ENCODE measurements around the gene VWA3A.
"Not testable (repeated sequence)": the region's sequence is repeated elsewhere in the genome, so short reads cannot be mapped to it uniquely, and the experiment has no call there.

VWA3A gene

DNA sequence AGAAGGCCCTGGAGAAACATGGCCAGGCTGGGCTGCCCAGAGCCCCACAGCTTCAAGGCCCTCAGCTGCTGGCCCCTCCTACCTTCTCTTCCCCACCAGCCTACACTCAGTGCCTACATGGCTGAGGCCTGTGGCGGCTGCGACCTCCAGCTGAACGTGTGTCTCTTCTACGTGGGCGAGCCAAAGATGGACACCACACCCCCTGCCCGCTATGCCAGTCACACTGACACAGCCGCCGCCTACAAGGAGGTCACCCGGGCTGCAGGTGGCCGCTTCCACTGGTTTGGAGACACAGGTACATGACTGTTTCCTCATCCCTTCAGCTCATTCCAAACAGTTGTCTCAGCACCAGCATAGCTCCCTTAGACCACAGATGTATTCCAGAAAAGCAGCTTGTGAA lies 40.5 kb downstream of the VWA3A start:
- DNase-seq (ENCODE audit: extremely low read depth in 1 of 2, low read depth in 1 of 2) = no peak

DNA sequence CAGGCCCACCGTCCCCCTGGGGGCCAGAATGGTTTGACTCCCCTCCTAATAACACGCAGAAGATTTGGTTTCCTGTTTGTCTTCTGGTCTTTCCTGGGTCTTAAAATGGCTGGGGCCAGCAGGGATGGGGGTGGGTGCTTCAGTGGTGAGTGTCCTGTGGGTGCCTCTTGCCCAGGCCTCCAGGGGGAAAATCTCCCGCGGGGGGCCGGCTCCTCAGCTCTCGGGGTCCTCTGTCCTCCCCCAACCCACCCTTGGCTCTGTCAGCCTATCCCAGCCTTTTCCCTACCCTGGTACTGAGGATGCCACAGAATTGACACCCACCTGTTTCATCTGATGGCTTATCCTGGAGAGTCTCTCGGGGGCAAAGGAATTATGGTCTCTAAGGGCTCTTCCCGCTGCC lies 46.1 kb downstream of the VWA3A start:
- DNase-seq (ENCODE audit: extremely low read depth in 1 of 2, low read depth in 1 of 2) = no peak

DNA sequence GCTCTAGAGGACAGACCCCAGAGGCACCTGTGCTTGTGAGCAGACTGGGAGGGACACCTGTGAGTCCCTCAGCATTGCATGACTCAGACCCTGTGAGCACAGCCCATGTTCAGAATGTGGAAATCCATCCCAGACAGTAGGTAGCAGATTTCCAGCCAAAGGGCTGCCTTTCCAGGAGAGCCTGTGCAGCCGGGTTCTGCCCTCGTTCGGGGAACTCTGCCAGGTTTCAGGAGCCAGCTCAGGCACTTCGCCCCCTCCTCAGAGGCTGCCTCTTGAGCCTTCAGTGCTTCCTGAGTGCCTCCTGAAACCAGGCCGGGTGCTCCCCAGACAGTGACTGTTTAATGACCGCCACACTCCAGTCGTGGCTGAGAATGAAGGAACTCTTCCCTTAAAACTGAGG lies 46.7 kb downstream of the VWA3A start:
- no peak for DNase-seq (ENCODE audit: extremely low read depth in 1 of 2, low read depth in 1 of 2)

DNA sequence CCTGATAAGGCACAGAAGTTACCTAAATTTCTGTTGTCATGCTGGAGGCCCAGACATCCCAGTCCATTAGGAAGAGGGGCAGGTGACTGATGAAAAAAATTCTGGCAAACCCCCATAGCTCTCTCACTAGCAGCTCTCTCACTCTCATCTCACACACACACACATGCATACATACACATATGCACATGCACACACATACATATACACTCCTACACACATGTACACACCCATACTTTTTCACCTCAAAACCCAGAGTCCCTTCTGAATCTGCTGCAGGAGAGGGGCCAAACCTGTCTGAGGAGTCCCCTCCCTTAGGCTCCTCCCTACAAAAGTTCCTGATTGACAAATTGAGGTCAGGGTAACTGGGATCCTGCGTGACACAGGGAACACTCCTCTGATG lies 47.4 kb downstream of the VWA3A start:
- DNase-seq (ENCODE audit: extremely low read depth in 1 of 2, low read depth in 1 of 2) = no peak

DNA sequence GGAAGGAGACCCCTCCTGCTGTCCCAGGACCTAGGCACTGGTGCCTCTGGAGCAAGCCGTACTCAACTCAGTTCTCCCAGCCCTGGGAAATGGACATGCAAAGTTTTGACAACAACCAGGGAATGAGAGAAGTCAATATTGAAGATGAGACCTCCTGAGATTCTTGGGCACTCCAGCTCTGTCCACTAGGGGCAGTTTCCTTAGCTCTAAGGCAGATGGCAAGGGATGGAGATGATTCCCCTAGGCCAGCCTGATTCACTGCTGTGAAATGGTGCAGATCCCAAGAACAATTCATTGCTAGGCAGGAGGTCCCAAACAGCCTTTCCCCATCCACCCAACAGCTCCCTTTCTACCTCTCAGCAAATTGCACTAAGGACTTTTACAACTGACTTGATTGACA lies 49.4 kb downstream of the VWA3A start:
- no peak for DNase-seq (ENCODE audit: extremely low read depth in 1 of 2, low read depth in 1 of 2)

DNA sequence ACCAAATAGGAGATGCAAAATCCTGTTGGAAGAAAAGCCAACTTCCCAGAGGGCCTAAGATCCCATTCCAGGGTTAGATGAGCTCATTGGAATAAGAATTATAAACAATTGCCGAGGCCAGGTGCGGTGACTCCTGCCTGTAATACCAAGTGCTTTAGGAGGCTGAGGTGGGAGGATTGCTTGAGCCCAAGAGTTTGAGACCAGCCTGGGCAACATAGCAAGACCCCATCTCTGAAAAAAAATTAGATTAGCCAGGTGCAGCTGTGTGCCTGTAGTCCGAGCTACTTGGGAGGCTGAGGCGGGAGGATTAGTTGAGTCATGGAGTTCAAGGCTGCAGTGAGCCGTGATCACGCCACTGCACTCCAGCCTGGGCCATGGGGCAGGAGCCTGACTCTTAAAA lies 52.2 kb downstream of the VWA3A start:
- DNase-seq (ENCODE audit: extremely low read depth in 1 of 2, low read depth in 1 of 2) = no peak

DNA sequence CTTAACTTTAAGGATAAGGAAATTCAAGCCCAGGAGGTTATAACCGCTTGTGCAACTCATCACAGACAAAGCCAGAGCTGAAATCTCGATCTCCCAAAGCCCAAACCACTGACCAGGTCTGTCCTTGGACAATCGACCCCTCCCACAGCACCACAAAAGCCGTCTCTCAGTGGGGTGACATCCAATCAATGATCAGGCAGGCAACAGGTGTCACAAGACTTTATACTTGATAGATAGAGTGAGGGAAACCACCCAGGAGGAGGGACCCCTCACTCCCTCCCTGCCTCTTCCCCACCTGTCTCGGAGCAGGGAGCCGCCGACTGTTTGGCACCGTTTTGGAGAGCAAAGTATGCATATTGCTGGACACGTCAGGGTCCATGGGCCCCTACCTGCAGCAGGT lies 55.5 kb downstream of the VWA3A start:
- no peak for DNase-seq (ENCODE audit: extremely low read depth in 1 of 2, low read depth in 1 of 2)

DNA sequence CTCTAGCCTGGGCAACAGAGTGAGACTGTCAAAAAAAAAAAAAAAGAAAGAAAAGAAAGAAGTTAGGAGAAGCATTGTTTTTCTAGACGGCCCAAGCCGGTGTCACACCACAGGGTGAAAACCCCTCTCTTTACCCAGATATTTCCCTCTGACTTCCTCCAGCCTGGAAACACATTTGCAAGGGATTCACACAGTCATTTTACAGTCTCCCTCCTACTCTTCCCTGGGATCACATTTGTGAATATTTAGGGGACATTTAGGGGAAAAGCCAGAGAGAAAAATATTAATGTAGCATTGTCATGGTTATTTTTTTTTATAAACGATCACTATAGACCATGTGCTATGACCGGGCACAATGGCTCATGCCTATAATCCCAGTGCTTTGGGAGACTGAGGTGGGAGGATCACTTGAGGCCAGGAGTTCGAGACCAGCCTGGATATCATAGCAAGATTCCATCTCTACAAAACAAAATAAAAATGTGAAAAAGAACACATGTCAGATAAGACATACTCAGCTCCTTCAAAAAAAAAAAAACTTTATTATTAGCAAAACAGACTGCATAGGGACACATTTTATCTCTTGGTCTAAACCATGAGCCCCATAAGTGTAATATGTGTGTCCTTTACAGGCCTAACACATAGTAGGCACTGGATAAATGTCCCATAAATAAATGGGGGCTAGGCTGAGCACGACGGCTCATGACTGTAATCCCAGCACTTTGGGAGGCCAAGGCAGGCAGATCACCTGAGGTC lies 59.1 kb downstream of the VWA3A start:
- no peak for DNase-seq (ENCODE audit: extremely low read depth in 1 of 2, low read depth in 1 of 2)

DNA sequence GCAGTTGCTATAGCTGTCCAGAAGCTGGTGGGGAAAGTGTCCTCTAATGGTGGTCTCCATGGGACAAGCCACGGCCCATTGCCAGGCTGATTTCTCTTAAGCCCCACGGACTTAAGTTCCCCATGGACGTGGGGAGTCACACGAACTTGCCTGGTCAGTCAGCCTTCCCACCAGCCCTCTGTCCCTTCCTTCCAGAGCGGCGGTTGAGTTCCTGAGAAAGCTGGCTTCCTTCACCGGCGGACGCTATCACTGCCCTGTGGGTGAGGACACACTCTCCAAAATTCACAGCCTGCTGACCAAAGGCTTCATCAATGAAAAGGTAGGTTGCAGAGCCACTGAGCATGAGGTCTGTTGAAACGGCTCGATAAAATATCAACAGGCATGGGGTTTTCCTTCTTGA lies 60.0 kb downstream of the VWA3A start:
- DNase-seq (ENCODE audit: extremely low read depth in 1 of 2, low read depth in 1 of 2) = no peak

DNA sequence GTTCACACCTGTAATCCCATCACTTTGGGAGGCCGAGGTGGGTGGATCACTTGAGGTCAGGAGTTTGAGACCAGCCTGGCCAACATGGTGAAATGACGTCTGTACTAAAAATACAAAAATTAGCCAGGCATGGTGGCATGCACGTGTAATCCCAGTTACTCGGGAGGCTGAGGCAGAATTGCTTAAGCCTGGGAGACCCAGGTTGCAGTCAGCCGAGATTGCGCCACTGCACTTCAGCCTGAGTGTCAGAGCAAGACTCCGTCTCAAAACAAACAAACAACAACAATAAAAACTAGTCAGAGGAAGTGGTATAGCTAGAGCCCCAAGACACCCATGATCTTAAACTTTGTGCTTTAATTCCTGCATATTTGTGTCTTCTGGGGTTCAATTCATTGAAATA lies 60.7 kb downstream of the VWA3A start:
- not testable (repeated sequence) for DNase-seq (ENCODE audit: extremely low read depth in 1 of 2, low read depth in 1 of 2)

DNA sequence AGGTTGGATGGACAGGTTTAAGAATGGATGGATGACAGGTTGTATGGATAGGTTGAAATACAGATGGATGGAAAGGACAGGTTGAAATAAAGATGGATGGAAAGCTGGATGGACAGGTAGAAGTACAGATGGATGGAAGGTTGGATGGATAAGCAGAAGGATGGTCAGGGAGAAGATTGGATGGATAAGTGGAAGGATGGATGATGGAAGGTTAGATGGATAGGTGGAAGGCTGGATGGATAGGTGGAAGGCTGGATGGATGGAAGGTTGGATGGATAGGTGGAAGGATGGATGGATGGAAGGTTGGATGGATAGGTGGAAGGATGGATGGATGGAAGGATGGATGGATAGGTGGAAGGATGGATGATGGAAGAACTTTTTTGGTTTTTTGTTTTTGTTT lies 69.1 kb downstream of the VWA3A start:
- DNase-seq (ENCODE audit: extremely low read depth in 1 of 2, low read depth in 1 of 2) = no peak

DNA sequence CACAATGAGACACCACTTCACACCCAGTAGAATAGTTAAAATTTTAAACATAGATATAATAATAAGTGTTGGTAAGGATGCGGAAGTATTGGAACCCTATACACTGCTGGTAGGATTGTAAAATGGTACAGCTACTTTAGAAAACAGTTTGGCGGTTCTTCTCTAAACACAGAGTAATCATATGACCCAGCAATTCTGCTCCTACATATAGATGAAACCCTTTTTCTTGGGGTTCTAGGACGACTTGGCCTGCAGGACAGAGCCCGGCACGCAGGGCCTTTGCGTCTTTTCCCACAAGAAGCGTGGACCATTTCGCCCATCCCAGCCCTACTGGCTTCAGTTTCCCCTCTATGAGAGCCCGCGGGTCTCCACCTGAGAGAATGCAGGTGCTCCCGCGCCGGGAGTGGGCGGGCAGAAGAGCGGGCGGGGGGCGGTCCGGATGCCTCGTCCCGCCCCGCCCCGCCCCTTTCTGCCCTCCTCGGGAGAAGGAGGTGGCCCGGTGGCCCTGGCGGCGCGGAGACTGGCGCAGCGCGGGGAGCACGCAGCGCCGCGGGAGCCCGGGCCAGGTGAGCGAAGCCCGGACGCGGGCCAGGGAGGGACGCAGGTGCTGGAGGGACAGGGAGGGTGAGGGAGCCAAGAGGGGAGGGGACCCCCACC lies 69.8 kb downstream of the VWA3A start, which contains the start of gene SDR42E2:
Gene SDR42E2 (plus strand): TSS at position 508 of the 657 bp plus-strand sequence. CDS start 3,077 bp downstream, outside the sequence.
- DNase-seq (ENCODE audit: extremely low read depth in 1 of 2, low read depth in 1 of 2) = peak in 1 of 2 donors; percentile 27

DNA sequence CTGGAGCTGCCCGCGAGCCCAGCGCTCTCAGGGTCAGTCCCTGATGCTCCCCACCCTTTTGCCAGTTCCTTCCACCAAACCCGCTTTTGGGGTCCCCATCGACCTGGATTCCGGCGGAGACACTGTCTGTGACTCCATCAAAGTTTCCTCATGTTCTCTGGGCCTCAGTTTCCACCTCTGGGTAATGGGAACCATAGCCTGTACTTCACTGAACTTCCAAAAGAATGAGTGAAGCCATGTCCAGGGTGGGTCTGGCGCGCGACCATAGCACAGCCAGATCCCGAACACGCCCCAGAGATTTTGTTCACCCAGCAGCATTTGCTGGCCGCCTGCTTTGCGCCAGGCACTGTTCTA lies 70.3 kb downstream of the VWA3A start:
- DNase-seq (ENCODE audit: extremely low read depth in 1 of 2, low read depth in 1 of 2) = no peak

DNA sequence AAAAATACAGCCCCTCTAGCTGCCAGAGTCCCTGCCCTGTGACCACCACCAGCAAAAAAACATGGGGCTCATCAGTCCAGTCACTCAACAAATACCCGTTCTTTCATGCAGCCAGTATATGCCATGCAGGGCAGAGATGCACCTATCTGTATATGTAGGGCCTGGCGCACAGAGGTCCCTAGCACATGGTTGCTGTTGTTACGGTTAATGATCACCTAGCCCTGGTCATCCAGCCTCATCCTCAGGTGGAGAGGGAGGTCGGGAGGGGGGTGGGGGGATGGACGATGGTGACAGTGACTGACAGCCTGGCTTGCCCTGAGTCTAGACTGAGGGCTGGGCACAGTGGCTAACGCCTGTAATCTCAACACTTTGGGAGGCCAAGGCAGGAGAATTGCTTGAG lies 71.5 kb downstream of the VWA3A start:
- no peak for DNase-seq (ENCODE audit: extremely low read depth in 1 of 2, low read depth in 1 of 2)

DNA sequence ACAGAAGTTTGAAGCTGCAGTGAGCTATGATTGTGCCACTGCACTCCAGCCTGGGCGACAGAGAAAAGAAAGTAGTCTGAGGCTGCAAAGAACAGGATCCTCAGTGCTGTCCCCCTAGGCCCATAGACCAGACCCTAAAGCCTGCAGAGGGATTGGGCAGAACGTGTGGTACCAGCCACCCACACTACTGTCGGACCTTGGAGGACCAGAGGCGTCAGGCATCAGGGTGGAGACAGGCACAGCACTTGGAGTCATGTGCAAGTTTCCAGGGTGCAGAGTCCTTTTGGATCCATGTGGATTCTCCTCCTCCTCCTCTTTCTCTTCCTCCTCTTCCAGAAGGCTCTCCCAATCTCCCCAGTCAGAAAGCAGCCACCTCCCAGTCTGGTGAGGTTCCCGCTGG lies 72.1 kb downstream of the VWA3A start:
- DNase-seq (ENCODE audit: extremely low read depth in 1 of 2, low read depth in 1 of 2) = no peak

DNA sequence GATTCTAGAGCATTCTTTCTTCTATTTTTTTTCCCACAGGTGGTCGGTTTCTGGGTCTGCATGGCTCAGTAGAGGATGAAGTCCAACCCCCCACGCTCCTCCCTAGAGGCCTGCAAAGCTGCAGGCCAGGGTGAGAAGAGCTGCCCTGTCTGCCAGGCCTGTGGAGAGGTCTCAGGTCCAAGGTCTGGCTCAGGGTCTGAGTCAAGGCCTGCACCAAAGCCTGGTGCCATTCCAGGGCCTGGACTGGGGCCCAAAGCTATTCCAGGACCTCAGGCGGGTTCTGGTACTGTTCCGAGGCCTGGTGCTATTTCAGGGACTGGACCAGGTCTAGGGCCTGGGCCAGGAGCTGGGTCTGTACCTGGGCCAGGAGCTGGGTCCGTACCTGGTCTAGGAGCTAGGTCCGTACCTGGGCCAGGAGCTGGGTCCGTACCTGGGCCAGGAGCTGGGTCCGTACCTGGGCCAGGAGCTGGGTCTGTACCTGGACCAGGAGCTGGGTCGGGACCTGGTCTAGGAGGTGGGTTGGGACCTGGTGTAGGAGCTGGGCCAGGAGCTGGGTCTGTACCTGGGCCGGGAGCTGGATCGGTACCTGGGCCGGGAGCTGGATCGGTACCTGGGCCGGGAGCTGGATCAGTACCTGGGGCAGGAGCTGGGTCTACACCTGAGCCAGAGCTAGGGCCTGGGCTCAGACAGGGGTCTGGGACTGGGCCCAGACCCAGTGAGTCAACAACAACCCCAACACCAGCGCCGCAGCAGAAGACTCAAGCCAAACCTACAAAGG lies 73.4 kb downstream of the VWA3A start:
- no peak for DNase-seq (ENCODE audit: extremely low read depth in 1 of 2, low read depth in 1 of 2)

DNA sequence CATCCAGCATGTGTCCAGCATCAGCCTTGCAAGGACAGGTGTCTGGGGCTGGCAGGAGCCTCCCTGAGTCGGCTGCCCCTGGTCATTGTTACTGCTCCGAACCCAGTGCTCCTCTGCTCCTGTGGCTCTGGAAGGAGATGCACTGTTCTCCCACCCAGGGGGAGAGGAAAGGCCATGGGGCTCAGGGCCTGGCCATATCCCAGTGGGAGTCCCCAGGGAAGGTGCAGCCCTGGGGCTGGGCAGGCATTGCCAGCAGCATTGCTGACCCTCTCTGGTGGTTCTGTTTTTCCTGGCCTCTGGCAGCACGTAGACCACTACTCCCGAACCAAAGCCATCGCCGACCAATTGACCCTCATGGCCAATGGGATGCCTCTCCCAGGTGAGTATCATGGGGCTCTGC lies 79.6 kb downstream of the VWA3A start:
- DNase-seq (ENCODE audit: extremely low read depth in 1 of 2, low read depth in 1 of 2) = no peak

DNA sequence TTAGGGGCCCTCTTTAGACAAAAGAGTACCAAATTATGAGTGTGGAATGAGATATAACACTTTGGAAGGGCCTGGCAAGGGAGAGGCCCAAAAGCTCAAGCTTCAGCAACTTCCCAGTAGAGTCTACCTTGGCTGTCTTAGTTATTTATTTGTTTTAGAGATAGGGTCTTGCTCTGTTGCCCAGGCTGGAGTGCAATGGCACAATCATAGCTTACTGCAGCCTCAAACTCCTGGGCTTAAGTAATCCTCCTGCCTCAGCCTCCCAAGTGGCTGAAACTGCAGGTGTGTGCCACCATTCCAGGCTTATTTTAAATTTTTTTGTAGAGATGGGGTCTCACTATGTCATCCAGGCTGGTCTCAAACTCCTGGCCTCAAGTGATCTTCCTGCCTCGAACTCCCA lies 80.3 kb downstream of the VWA3A start:
- DNase-seq (ENCODE audit: extremely low read depth in 1 of 2, low read depth in 1 of 2) = not testable (repeated sequence)

DNA sequence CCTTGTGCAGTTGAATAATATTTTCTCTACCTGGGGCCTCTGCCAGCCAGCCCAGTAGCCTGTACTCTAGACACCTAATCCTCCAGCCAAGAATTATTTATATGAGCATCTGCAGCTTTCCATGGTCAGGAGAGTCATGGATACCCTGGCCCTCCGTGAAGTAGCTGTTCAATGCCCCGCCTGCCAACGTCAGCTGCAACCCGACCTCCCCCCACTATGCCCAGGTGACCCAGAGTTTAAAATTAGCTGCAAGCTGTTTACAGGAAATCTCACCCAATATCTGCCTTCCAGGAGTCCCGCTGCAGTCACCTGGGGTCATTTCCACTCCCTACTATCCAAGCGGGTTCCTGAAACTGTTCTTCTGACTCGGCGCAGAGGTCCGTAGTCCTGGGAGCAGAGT lies 82.3 kb downstream of the VWA3A start:
- no peak for DNase-seq (ENCODE audit: extremely low read depth in 1 of 2, low read depth in 1 of 2)

DNA sequence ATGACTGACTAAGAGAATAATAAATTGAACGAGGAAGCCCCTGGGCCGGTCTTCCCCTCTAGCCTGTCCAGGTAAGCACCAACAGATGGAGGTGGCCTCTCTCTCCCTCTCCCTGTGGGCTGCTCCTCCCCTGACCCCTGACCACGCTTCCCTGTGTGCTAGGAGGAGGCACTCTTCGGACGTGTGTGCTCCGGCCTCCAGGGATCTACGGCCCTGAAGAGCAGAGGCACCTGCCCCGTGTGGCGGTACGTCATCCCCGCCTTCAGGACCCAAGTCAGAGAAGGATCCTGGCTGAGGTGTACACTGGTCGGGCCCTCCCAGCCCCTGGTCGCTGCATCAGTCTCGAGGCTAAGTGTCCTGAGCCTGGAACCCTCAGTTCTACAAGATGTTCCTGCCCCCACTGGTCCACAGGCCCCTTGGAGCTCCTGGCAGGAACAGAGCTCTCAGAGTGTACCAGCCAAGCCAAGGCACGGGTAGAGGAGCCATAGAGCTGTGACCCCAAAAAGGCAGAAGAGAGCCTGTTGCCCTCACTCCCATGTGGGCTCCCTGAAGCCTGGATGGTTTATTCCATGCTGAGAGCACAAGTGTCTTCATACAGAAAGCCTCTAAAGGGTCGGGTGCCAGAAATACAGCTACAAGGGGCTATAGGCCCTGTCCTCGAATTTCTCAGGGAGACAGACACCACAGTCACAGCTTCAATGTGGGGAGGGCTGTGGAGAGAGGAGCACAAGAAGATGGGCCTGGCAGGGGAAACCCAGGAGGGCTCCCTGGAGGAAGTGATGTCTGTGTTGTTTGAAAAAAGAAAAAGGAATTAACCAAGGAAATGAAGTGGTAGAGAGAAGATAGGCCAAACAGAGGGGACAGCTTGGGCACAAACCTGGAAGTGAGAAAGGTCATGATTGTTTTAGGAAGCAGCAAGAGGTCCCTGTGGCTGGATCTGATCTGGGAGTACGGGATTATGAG lies 85.9 kb downstream of the VWA3A start:
- no peak for DNase-seq (ENCODE audit: extremely low read depth in 1 of 2, low read depth in 1 of 2)

DNA sequence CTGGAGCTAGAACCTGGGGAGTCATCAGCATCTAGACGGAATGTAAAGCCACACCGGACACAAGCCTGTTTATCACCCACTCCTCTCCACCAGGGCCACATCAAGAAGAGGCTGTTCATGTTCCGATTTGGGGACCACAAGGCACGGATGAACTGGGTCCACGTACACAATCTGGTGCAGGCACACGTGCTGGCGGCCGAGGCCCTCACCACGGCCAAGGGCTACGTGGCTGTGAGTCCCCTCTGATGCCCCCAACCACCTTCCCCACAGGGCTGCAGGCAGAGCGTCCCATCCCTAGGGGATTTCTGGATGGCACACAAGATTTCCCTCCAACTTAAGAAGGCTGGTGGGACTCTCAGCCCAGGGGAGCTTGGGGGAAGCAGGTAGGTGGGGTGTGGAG lies 89.1 kb downstream of the VWA3A start:
- no peak for DNase-seq (ENCODE audit: extremely low read depth in 1 of 2, low read depth in 1 of 2)
